GM21381 (cell line): ENCODE measurements around the gene PYCR2.
"Not testable (repeated sequence)": the region's sequence is repeated elsewhere in the genome, so short reads cannot be mapped to it uniquely, and the experiment has no call there.

Experiments used
- ATAC-seq: cut with Tn5 transposase; IDR thresholded peaks from one replicate; pipeline ENCODE4 v1.9.1; 2021; ENCODE audit warnings: mild to moderate bottlenecking, moderate library complexity; ENCODE audit not compliant: unreplicated experiment

The PYCR2 gene

GRCh38 chr1:225923692-225924555 lies at the start of gene PYCR2:
PYCR2 (minus strand) TSS chr1:225924250; CDS start chr1:225924110, 140 bp downstream.
- ATAC-seq, result peak; percentile 97

GRCh38 chr1:225973158-225973557 lies 49.1 kb upstream of the PYCR2 start:
- ATAC-seq, result no peak

GRCh38 chr1:225972344-225973152 lies 48.5 kb upstream of the PYCR2 start:
- no peak for ATAC-seq

GRCh38 chr1:225970592-225971157 lies 46.6 kb upstream of the PYCR2 start:
- ATAC-seq, result not testable (repeated sequence)

- ATAC-seq, result not testable (repeated sequence)
These were observed 45.7 kb upstream of the PYCR2 start for GRCh38 chr1:225969751-225970150.

- no peak for ATAC-seq
These were observed 41.2 kb upstream of the PYCR2 start for GRCh38 chr1:225965231-225965630.

- no peak for ATAC-seq
These were observed 39.9 kb upstream of the PYCR2 start for GRCh38 chr1:225963735-225964530.

GRCh38 chr1:225962440-225962975 lies 38.5 kb upstream of the PYCR2 start:
- no peak for ATAC-seq

- no peak for ATAC-seq
These were observed 37.8 kb upstream of the PYCR2 start for GRCh38 chr1:225961659-225962439.

- no peak for ATAC-seq
These were observed 34.0 kb upstream of the PYCR2 start for GRCh38 chr1:225958041-225958440.

GRCh38 chr1:225954753-225955152 lies 30.7 kb upstream of the PYCR2 start:
- ATAC-seq, result no peak

- ATAC-seq, result no peak
These were observed 29.3 kb upstream of the PYCR2 start for GRCh38 chr1:225953315-225953714.

- no peak for ATAC-seq
These were observed 27.0 kb upstream of the PYCR2 start for GRCh38 chr1:225950905-225951497.

- no peak for ATAC-seq
These were observed 25.0 kb upstream of the PYCR2 start for GRCh38 chr1:225949041-225949440.

- no peak for ATAC-seq
These were observed 22.8 kb upstream of the PYCR2 start for GRCh38 chr1:225946803-225947202.

- ATAC-seq, result no peak
These were observed 22.1 kb upstream of the PYCR2 start for GRCh38 chr1:225946082-225946620.

- no peak for ATAC-seq
These were observed 21.5 kb upstream of the PYCR2 start for GRCh38 chr1:225945564-225945963.

GRCh38 chr1:225944951-225945350 lies 20.9 kb upstream of the PYCR2 start:
- no peak for ATAC-seq

- no peak for ATAC-seq
These were observed 20.3 kb upstream of the PYCR2 start for GRCh38 chr1:225944387-225944786.
